GM12872 (cell line): ENCODE results near the gene ZNF423.

Source experiments
- TF ChIP-seq, protein P1 (sequence below): IDR thresholded peaks from 3 replicates; pipeline ENCODE4 v1.5.1; 2011; ENCODE audit warnings: low read depth, mild to moderate bottlenecking, low read length, moderate library complexity; ENCODE audit not compliant: insufficient read depth

Gene ZNF423

DNA sequence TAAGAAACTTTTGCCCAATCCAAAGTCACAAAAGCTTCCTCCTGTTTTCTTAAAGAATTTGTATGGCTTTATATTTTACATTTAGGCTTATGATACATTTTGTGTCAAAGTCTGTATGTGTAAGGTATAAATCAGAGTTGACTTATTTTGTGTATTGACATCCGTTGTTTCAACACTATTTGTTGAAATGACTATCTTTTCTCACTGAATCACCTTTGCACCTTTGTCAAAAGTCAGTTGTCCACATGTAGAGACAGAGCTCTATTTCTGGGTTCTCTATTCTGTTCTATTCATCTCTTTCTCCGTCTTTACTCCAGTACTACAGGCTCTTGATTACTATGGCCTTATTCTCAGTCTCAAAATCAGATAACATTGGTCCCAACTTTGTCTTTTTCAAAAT, 409.1 kb downstream of the ZNF423 start:
- TF ChIP-seq, protein P1, sequence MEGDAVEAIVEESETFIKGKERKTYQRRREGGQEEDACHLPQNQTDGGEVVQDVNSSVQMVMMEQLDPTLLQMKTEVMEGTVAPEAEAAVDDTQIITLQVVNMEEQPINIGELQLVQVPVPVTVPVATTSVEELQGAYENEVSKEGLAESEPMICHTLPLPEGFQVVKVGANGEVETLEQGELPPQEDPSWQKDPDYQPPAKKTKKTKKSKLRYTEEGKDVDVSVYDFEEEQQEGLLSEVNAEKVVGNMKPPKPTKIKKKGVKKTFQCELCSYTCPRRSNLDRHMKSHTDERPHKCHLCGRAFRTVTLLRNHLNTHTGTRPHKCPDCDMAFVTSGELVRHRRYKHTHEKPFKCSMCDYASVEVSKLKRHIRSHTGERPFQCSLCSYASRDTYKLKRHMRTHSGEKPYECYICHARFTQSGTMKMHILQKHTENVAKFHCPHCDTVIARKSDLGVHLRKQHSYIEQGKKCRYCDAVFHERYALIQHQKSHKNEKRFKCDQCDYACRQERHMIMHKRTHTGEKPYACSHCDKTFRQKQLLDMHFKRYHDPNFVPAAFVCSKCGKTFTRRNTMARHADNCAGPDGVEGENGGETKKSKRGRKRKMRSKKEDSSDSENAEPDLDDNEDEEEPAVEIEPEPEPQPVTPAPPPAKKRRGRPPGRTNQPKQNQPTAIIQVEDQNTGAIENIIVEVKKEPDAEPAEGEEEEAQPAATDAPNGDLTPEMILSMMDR, result no peak

DNA sequence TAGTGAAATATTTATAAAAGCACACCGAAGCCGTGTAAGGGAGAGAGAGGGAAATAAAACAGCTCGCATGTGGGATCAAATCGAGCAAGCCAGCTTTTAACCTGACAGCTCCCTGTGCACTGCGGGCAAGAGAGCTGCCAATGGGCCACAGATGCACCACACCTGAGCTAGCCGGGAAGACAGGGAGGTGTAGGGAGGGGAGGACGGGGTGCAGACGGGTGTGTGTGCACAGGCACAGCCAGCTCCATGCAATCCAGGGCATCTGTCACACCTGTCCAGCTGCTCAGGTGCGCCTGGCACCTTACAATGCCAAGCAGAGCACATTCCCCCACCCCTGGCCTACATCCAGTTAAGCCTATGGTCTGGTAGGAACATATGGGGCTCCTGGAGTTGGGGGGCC, 412.3 kb downstream of the ZNF423 start:
- TF ChIP-seq, protein P1, result no peak

DNA sequence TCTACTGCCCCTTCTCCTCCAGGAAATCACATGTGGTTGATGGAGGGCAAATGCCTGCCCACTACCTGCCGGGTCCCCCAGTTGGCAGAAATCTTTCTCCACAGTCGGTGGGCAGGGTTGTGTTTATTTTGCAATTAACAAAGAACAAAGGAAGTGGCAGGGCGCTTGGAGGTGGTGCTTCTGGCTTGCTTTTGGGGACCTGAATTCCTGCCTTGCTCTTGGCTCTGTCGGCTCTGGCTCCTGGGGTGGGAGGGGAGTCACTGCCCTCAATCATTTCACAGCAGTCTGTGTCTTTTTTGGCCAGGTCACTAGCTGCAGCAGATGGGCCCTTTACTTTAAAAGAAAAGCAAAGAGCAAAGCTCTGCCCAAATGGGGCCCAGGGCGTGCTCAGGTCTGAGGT, 413.1 kb downstream of the ZNF423 start:
- TF ChIP-seq, protein P1, result no peak

DNA sequence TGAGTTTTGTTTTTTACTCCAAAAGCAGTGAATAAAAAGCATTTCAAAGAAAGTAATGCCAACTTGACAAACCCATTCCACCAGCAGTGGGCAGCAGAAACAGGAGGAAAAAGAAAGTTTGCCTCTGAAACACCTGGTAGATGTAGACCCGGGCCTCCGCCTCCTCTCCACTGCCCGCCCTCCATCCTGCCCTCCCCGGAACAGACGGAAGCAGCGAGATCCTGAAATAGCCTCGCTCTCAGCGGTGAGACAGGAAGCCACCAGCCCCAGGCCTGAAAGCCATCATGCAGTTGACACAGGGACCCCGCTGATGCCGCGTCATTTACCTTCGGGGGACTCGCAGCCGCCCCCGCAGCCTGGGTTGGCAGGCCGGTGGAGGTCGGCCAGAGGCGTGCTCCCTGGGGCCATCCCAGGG, 414.5 kb downstream of the ZNF423 start:
- TF ChIP-seq, protein P1, result peak; percentile 78

DNA sequence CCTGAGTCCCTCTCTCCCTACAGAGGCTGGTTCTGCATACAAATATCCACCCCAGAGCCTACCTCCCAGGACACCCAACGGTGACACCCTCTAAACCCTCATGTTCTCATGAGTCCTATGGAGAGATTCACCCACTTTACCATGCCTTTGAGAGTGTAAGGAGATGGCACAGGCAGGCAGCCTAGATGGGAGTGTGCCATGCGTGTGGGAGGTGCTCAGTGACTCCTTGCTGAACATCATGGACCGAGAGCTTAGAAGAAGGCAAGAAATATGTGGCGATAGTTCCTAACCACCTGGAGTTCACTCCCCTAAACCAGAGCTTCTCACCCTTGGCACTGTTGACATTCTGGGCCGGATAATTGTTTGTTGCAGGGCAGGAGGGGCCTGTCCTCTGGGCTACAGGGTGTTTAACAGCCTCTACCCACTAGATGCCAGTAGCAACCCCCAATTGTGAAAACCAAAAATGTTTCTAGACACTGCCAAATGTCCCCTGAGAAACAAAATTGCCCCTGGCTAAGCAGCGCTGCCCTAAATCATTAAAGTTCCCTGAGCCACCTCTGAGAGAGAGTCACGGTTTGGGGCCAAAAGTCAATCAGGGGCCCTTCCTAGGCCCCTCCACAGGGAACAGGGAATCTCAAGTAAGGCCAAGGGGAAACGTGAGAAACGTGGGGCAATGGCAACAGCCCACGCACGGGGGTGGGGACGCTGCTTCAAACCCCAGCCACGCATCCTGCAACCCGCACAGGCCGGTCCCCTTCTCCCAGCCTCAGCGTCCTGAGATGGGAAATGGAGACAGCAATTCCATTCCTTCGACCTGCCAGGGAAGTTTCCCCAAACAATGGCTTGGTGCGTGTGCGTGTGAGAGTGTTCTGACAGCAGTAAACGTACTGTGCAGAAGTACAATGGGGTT, 415.5 kb downstream of the ZNF423 start:
- TF ChIP-seq, protein P1, result peak; percentile 42; the same call in 1 of the 3 replicates

DNA sequence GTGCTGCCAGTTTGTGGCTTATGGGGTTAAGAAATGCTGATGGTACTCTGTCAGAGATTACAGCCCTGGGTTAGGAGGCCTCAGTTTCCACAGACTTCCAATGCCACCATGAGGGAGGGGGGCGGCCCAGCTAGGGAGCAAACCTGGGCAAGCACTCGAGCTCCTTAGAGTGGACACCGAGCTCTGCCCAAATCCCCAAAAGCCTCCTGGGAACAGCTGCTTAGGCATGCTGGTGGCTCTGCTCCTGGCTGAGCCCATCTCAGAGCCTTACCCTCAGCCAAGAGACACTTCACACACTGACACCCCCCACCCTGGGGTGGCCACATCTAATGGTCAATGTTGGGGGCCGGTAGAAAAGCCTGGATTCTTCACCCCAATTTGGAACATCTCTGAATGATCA, 416.2 kb downstream of the ZNF423 start:
- TF ChIP-seq, protein P1, result no peak

DNA sequence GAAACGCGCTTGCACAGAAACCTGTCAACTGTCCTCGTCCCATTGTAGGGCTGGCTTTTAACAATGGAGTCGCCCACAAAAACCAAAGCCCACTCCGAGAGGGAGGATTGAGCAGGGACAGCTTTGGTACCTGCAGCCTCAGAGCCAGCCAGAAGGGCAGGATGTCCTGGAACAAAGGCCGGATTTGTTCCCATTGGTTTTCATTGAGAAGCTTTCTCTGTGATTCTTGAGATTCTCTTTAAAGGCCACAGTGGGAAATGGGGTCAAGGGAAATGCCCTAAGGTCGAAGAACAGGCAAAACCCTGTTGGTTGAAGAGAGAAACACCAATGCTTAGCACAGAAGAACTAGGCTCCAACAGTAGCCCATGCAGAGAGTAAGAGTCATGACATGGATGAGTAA, 416.9 kb downstream of the ZNF423 start:
- TF ChIP-seq, protein P1, result no peak
